GM12891 (cell line): ENCODE data around the gene PRCD.

ENCODE experiments used
- PAX5 ChIP-seq: IDR thresholded peaks from 2 replicates; pipeline ENCODE4 v1.6.1; 2011; ENCODE audit warnings: low read length, moderate library complexity, mild to moderate bottlenecking; ENCODE audit not compliant: insufficient read depth, severe bottlenecking
- POLR2A ChIP-seq: IDR thresholded peaks from 2 replicates; pipeline ENCODE4 v1.6.1; 2011; ENCODE audit warnings: low read depth, low read length, control low read depth
- POLR2AphosphoS5 ChIP-seq: IDR thresholded peaks from 2 replicates; pipeline ENCODE4 v1.6.1; 2011; ENCODE audit warnings: low read depth, low read length, control low read depth
- POU2F2 ChIP-seq: IDR thresholded peaks from 2 replicates; pipeline ENCODE4 v1.6.1; 2011; ENCODE audit warnings: low read depth, mild to moderate bottlenecking, control low read depth, low read length, moderate library complexity
- SPI1 ChIP-seq: IDR thresholded peaks from 2 replicates; pipeline ENCODE4 v1.6.1; 2011; ENCODE audit warnings: low read depth, low read length, control low read depth
- TAF1 ChIP-seq: IDR thresholded peaks from 2 replicates; pipeline ENCODE4 v1.6.1; 2011; ENCODE audit warnings: low read depth, low read length, control low read depth

DNA sequence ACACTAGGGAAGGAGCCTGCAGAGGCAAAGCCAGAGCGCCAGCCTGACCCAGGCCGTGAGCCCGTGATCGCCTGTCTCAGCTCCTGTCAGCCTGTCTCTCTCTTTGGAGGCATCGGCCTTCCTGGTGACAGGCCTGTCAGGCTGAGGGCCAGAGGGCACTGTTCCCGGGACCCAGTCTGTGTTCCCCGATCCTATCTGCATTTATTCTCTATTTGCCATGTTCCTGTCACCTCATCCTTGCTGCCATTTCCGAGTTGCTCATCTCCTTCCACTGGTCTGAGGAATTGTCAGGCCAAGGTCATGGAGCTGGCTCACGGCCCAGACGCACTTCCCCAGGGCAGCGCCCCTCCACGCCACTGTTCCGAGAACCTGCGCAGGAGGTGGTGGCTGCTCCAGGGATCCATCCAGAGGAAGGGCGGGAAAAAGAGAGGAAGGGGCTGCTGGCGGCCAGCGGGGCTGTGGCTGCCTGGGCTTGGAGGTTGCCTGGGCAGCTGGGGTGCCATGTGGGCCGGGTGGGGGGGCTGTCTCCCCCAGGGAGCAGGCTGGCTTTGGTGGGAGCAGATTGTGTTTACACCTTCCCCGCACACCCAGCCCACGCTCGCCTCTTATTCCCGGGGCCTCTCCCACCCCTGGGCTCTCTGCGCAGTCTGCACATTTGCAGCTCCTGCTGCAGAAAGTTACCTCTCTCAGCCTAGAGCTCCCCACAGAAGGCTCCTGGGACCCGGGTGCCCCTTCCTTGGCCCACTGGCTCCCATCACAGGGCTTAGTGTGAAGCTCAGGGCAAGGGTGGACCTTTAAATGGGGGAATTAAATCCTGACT, 4.9 kb downstream of the PRCD start:
- no peak for TF ChIP-seq POLR2AphosphoS5
- TF ChIP-seq POLR2A = no peak
- TF ChIP-seq POU2F2 = no peak
- TF ChIP-seq TAF1 = no peak
- TF ChIP-seq SPI1 = no peak
- no peak for TF ChIP-seq PAX5
